ENCODE data around the gene FERMT3. TPM values are rescaled to one million over a fixed set of nuclear protein-coding genes. Genes with fewer than 3 reads are reported as not detected.
A peak's percentile ranks its signal among the peaks of the same experiment; 100 is the strongest.

The FERMT3 gene
- total RNA-seq, 2 experiments from 2014 or later = 176 to 178 TPM

DNA sequence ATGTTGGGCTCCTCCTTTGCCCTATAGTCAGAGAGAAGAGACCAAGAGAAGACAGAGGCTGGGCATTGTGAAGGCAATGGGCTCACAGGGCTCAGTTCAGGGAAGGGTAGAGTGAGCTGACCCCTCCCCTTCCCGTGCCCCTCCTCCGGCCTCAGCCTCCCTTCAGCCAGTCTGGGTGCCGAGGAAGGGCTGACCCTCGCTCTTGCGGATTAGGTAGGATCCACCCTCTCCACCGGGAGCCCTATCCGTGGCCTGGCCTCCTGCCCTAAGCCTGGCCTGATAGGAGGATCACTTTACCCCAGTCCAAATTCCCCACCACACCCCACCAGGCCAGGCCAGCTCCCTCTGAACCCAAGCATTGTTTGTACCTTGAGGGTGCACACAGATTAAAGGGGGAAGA, 42.1 kb downstream of the FERMT3 start:
- Mint-ChIP-seq H3K4me1 (ENCODE audit: low read depth) (peaks cover 19% of the 10 kb centered on the region), H3K27ac (no peak overlapping the region), H3K27me3 (ENCODE audit: low read depth) (no peaks in the 10 kb centered on the region), H3K9me3 (no peaks in the 10 kb centered on the region), H3K36me3 (ENCODE audit: low read depth) (peaks cover 6% of the 10 kb centered on the region), H3K4me3 (no peak overlapping the region)
- intact Hi-C loops (cut with micrococcal nuclease) = loop anchor here (10.0 kb wide), 1 partner anchor 836 kb away; the partner anchor contains the start of genes CDCA5 and ZFPL1
- CTCF ChIA-PET = interaction anchor here (1.0 to 4.1 kb wide), 4 partner anchors 13 to 56 kb away, joined by 3 to 23 read pairs (median 7); partner anchors contain the start of gene ESRRA
- DNase-seq = no peak

DNA sequence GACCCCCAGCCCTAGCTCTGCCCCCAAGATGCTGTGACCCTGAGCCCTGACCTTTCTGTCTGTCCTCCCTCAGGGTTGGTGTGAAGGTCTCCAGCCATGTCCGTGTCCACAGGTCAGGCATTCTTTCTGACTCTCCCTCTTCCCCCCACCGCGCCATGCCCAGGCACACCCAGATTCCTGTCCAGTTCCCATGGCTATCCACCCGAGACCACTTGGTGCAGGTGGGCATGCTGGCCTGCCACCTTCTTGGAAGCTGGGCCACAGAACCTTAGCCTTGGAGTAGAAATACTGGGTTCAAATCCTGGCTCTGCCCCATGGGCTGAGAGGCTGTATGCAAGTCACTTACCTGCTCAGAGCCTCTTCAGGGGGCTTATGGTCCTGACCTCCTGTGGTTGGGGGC, 42.5 kb downstream of the FERMT3 start:
- no peaks in the 10 kb centered on the region for H3K27me3 Mint-ChIP-seq (ENCODE audit: low read depth)
- CTCF ChIA-PET = interaction anchor here (1.5 to 4.1 kb wide), 3 partner anchors 23 to 55 kb away, joined by 5 to 23 read pairs (median 10); partner anchors contain the start of gene ESRRA
- intact Hi-C loops (cut with micrococcal nuclease) = loop anchor here (10.0 kb wide), 1 partner anchor 836 kb away; the partner anchor contains the start of genes CDCA5 and ZFPL1
- peaks cover 1% of the 10 kb centered on the region for H3K36me3 Mint-ChIP-seq (ENCODE audit: low read depth)
- no peak overlapping the region for H3K27ac Mint-ChIP-seq
- no peak for DNase-seq
- H3K9me3 Mint-ChIP-seq = no peaks in the 10 kb centered on the region
- no peak overlapping the region for H3K4me3 Mint-ChIP-seq
- H3K4me1 Mint-ChIP-seq (ENCODE audit: low read depth) = peaks cover 17% of the 10 kb centered on the region

DNA sequence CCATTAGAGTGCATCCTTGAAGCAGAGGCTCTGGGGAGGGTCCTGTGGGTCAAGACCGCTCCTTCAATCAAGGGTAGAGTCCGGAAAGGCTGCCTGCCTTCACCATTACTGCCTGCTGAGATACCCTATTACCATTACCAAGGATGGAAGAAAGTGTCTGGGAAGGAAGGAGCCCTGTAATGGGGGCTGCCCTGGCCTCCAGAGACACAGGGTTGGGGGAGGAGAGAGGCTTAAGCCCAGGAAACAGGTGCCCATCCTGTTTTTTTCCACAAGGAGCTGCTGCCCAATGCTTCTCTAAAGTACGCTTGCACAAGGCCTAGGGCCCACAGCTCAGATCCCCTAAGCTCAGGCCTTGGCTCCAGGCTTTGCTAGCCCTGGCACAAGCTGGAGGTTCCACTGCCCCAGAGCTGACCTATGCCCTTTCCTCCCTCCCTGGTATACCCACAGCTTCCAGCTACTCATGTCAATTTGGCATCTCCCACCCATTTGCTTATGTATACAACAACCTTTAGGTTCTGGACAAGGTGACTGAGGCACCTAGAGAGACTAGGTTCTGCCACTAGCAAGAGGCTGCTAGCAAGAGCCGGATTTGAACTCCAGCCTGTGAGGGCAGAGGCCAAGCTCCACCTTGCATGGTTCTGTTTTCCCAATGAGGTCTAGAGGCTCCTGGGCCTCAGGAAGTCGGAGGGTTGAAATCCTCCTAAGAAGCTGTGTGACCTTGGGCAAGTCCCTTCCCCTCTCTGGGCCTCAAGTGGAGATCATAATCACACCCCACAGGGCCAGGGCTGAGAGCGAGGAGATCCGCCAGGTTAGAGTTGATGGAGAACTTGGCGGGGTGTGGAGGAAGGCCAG, 43.3 kb downstream of the FERMT3 start:
- H3K4me3 Mint-ChIP-seq = peak overlapping the region; percentile 4
- H3K9me3 Mint-ChIP-seq = no peaks in the 10 kb centered on the region
- no peaks in the 10 kb centered on the region for H3K27me3 Mint-ChIP-seq (ENCODE audit: low read depth)
- DNase-seq = no peak
- CTCF ChIA-PET = interaction anchor here (0.6 to 4.1 kb wide), 10 partner anchors 20 to 105 kb away, joined by 3 to 27 read pairs (median 7); partner anchors contain the start of genes CATSPERZ, ESRRA and FERMT3
- peaks cover 1% of the 10 kb centered on the region for H3K36me3 Mint-ChIP-seq (ENCODE audit: low read depth)
- peaks cover 17% of the 10 kb centered on the region for H3K4me1 Mint-ChIP-seq (ENCODE audit: low read depth)
- intact Hi-C loops (cut with micrococcal nuclease) = loop anchor here (10.0 kb wide), 1 partner anchor 835 kb away; the partner anchor contains the start of genes CDCA5 and ZFPL1
- no peak overlapping the region for H3K27ac Mint-ChIP-seq

DNA sequence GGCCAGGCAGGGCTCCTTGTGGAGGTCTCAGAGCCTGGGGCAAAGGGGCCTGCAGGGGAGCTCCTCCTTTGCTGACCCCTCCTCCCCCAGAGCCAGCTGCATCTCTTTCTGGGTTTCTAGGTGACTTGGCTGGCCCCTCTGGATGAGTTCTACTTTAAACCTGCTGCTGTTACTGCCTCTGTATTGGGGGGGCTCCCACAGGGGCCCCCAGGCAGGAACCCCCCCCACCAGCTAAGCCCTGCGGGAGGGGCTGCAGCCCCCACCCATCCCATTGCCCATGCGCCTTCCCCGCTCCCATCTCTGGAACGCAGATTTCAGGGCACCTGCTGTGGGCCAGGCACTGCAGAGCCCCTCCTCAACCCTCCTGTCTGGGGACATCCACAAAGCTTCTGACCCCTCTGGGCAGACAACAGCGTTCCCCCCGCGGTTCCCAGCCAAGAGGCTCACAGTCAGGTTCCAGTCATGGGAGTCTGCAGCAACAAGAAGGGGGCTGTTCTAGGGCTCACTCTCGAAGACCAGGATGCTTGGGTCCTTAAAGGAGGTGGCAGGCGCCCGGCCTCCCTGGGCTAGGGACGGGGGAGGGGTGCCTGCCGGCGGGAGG, 44.0 kb downstream of the FERMT3 start:
- DNase-seq = no peak
- H3K27me3 Mint-ChIP-seq (ENCODE audit: low read depth) = no peaks in the 10 kb centered on the region
- peak overlapping the region; percentile 76 for H3K4me3 Mint-ChIP-seq
- intact Hi-C loops (cut with micrococcal nuclease) = loop anchor here (1.0 kb wide), 3 partner anchors 19 to 55 kb away; partner anchors contain the start of genes ESRRA and FERMT3
- no peak overlapping the region for H3K27ac Mint-ChIP-seq
- no peaks in the 10 kb centered on the region for H3K9me3 Mint-ChIP-seq
- H3K4me1 Mint-ChIP-seq (ENCODE audit: low read depth) = peaks cover 13% of the 10 kb centered on the region
- CTCF ChIA-PET = interaction anchor here (0.5 to 4.1 kb wide), 14 partner anchors 19 to 1431 kb away, joined by 3 to 27 read pairs (median 5); partner anchors contain the start of genes CATSPERZ, ESRRA and FERMT3
- no peaks in the 10 kb centered on the region for H3K36me3 Mint-ChIP-seq (ENCODE audit: low read depth)

DNA sequence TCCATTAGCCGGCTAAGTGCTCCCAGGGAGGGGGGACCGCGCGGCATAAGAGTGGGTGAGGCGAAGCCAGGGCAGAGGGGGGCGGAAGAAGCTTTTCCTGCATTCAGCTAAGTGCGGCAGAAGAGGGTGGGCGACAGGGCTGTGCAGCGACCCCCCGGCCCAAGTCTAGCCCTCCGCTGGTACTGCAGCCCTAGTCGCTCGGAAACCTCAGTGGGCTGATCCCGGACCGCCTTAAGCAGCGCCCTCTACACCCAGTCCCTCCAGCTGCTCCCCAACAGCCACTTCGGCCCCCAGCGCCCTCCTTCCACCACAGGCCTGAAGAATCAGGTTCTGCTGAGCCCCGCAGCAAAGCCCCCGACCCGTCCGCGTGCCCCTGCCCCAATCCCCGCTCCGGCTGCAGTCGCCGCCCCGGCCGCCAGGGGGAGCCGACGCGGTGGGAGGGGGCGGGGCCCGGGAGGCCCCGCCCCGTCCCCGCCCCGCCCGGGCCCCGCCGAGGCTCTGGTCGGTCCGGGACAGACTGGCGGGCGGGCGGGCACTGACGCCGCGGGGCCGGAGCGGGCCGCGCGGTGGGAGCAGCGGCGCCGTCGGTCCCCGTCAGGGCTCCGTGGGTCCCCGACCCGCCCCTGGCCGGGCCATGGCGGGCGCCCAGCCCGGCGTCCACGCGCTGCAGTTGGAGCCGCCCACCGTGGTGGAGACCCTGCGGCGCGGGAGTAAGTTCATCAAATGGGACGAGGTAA, 44.7 kb downstream of the FERMT3 start, which contains the start of gene PLCB3:
PLCB3 (plus strand) TSS at position 515 of the 737 bp plus-strand sequence; CDS start at position 635, 120 bp downstream.
- H3K27ac Mint-ChIP-seq = no peak within 1 kb of the TSS
- no peaks in the 10 kb centered on the region for H3K27me3 Mint-ChIP-seq (ENCODE audit: low read depth)
- CTCF ChIA-PET = interaction anchor here (0.5 to 4.1 kb wide), 12 partner anchors 8 to 1432 kb away, joined by 3 to 27 read pairs (median 6); partner anchors contain the start of genes CATSPERZ, ESRRA and FERMT3
- peak within 1 kb of the TSS; percentile 84 for H3K4me3 Mint-ChIP-seq
- no peaks in the 10 kb centered on the region for H3K36me3 Mint-ChIP-seq (ENCODE audit: low read depth)
- intact Hi-C loops (cut with micrococcal nuclease) = loop anchor here (1.0 kb wide), 3 partner anchors 18 to 54 kb away; partner anchors contain the start of genes ESRRA and FERMT3
- peaks cover 13% of the 10 kb centered on the region for H3K4me1 Mint-ChIP-seq (ENCODE audit: low read depth)
- DNase-seq = peak; percentile 54
- no peaks in the 10 kb centered on the region for H3K9me3 Mint-ChIP-seq

DNA sequence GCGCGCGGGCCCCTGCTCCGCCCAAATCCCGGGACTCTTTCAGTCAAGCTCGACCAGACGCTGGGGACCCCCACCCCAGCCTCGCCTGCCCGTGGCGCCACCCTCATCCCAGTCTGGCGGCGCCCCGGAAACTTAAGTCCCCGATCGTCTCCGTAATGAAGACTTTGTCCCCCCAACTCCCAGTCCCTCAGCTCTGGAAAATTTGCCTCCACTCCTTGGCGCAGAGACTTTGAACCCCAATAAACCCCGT, 45.2 kb downstream of the FERMT3 start:
- Mint-ChIP-seq H3K4me3 (peak overlapping the region; percentile 84), H3K27me3 (ENCODE audit: low read depth) (no peaks in the 10 kb centered on the region), H3K4me1 (ENCODE audit: low read depth) (peaks cover 13% of the 10 kb centered on the region), H3K27ac (no peak overlapping the region), H3K9me3 (no peaks in the 10 kb centered on the region), H3K36me3 (ENCODE audit: low read depth) (no peaks in the 10 kb centered on the region)
- DNase-seq = no peak
- CTCF ChIA-PET = interaction anchor here (1.5 to 4.1 kb wide), 6 partner anchors 9 to 53 kb away, joined by 3 to 27 read pairs (median 14); partner anchors contain the start of genes CATSPERZ, ESRRA and FERMT3
- intact Hi-C loops (cut with micrococcal nuclease) = loop anchor here (1.0 kb wide), 3 partner anchors 18 to 54 kb away; partner anchors contain the start of genes ESRRA and FERMT3

DNA sequence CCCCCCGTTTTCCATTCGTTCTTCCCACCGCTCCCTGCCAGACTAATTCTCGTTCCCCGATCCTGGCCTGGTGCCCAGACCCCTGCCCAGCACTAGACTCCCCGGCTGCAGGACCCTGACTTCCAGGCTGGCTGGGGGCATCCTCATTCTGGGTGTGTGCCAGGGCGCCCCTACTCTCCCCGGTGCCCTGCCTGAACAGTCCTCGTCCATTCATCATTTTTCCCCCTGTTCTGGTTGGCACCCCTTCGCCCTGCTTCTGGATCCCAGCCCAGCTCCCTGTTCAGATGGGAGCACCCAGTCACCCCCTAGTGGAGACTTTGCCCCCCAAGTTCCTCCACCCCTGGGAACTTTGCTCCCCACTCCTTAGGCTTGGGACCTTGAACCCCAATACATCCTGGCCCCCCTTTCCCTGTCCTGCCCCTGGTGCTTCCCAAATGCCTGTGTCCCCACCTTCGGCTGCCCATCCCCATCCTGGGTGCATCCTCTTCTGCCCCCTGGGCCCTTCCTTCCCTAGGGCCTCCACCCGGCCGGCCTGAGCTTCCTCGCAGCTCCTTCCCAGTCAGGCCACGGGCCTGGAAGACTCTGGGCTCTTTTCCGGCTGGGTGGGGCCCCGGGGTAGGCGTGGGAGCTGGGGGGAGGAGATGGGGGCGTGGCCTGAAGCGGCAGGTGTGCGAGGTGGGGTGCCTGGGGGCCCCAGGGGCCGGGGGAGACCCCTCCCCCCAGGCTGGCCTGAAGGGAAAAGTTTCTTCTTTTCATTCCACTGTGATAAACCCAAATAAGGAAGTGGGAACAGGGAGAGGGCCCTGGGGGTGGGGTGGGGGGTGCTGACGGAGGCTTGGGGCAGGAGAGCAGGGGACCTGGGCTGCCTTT, 45.7 kb downstream of the FERMT3 start:
- Mint-ChIP-seq H3K36me3 (ENCODE audit: low read depth) (no peaks in the 10 kb centered on the region), H3K27me3 (ENCODE audit: low read depth) (no peaks in the 10 kb centered on the region), H3K9me3 (no peaks in the 10 kb centered on the region), H3K4me1 (ENCODE audit: low read depth) (peaks cover 13% of the 10 kb centered on the region), H3K27ac (no peak overlapping the region), H3K4me3 (peak overlapping the region; percentile 84)
- intact Hi-C loops (cut with micrococcal nuclease) = no loop called here
- no peak for DNase-seq
- CTCF ChIA-PET = interaction anchor here (0.6 to 4.1 kb wide), 8 partner anchors 9 to 319 kb away, joined by 3 to 27 read pairs (median 8); partner anchors contain the start of genes CATSPERZ, ESRRA and FERMT3

DNA sequence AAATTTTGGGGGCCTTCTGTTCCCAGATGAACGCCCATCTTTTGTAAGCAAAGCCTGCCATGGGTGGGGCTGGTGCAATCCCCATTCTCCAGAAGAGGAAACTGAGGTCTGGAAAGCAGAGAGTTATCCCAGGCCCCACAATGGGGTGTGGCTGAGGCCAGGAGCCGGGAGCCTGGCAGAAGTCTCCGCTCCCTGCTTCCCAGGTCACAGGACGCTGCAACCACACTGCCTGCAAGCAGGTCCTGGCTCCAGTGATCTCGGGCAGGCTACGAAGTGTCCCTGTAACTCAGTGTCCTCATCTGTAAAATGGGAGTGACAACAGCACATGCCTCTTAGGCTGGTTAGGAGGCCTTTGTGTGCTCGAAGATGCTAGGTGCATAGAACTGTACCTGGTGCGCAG, 46.5 kb downstream of the FERMT3 start:
- CTCF ChIA-PET = interaction anchor here (0.6 to 3.5 kb wide), 2 partner anchors 10 to 49 kb away, joined by 4 to 27 read pairs; partner anchors contain the start of gene CATSPERZ
- intact Hi-C loops (cut with micrococcal nuclease) = no loop called here
- Mint-ChIP-seq H3K9me3 (no peaks in the 10 kb centered on the region), H3K36me3 (ENCODE audit: low read depth) (no peaks in the 10 kb centered on the region), H3K27ac (no peak overlapping the region), H3K27me3 (ENCODE audit: low read depth) (no peaks in the 10 kb centered on the region), H3K4me3 (no peak overlapping the region), H3K4me1 (ENCODE audit: low read depth) (peaks cover 13% of the 10 kb centered on the region)
- DNase-seq = no peak

DNA sequence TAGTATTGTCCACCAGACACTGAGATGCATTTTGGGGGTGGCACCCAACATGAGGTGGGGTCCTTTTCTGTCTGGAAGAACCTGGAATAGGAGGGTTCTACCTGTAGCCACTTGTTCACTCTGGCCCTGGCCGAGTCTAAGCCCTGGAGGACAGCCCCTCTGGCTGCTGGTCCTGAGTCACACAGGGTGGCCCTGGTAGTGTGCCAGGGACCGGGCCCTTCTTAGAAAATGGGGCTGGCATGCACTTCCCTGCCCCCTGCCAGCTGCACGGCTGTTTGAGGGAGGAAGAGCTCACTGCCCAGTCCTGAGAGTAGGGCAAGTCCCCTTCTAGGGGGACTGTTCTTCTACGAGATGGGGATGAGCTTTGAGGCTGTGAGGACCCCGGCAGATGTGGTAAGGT, 47.0 kb downstream of the FERMT3 start:
- Mint-ChIP-seq H3K4me1 (ENCODE audit: low read depth) (peaks cover 13% of the 10 kb centered on the region), H3K9me3 (no peaks in the 10 kb centered on the region), H3K4me3 (no peak overlapping the region), H3K27ac (no peak overlapping the region), H3K27me3 (ENCODE audit: low read depth) (no peaks in the 10 kb centered on the region), H3K36me3 (ENCODE audit: low read depth) (no peaks in the 10 kb centered on the region)
- CTCF ChIA-PET = interaction anchor here (0.6 kb wide), 1 partner anchor 269 kb away, joined by 3 read pairs; no protein-coding TSS in a partner anchor
- no peak for DNase-seq
- intact Hi-C loops (cut with micrococcal nuclease) = no loop called here

DNA sequence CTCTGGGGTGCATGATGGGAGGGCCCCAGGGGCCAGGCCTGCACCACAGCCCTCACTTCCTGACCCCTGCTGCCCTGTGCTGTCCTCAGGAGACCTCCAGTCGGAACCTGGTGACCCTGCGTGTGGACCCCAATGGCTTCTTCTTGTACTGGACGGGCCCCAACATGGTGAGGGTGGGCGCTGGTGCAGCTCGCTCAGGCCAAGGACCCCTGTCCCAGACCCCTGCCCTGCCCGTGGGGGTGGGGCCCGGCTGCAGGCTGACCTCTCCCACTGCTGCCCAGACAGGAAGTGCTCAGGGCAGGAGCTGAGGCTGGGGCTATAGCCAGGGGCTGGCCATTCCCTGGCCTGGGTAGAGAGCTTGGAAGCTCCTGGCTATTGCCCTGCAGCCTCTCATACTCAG, 47.8 kb downstream of the FERMT3 start:
- Mint-ChIP-seq H3K9me3 (no peaks in the 10 kb centered on the region), H3K36me3 (ENCODE audit: low read depth) (peaks cover under 1% of the 10 kb centered on the region), H3K27me3 (ENCODE audit: low read depth) (no peaks in the 10 kb centered on the region), H3K27ac (no peak overlapping the region), H3K4me1 (ENCODE audit: low read depth) (peaks cover 14% of the 10 kb centered on the region), H3K4me3 (no peak overlapping the region)
- DNase-seq = no peak
- intact Hi-C loops (cut with micrococcal nuclease) = no loop called here
- CTCF ChIA-PET = no interaction called here
